Measurements from ENCODE around the gene KIF16B. TPM values are rescaled to one million over a fixed set of nuclear protein-coding genes. Genes with fewer than 3 reads are reported as not detected.
A peak's percentile ranks its signal among the peaks of the same experiment; 100 is the strongest.

KIF16B gene
- total RNA-seq, 4 donors from 2014 or later: 8.7 to 20.6 (median 16.6) TPM

DNA sequence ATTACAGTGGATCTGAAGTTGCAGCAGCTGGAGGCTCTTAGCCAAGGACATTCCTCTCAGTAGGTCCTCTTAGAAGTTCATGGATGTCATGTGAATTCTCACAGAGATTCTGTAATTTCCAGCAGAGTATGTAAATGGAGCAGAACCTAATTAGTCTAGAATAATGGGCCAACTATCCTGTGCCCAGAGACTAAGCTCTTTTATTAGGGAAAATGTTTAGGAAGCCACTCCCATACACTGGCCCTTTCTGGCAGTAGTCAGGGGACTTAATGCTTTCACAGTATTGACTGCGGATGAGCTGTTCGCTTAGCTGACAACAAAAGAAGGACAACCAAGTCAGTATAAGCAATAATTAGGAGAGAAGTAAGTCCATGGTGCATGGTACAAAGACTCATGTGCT is 43.8 kb upstream of the KIF16B start:
- intact Hi-C loops (cut with DNase I; ENCODE audit: low total_unique reads): no loop called here

DNA sequence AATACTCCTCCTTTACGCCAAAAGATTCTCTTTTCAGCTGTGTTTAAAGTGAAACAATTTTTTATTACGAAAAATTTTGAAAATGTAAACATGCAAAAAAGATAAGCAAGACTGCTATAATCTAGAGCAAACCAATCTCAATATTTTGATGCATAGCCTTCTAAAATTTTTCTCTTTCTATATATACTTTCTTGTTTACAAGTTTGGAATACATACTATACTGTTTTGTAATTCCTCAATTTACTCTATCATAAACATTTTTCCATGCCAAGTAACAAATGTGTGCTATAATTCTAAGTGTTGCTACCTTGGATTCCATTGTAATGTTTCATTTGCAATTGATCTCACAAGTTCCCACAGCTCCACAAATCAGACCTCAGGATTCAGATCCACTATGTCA is 43.1 kb upstream of the KIF16B start:
- no peak for DNase-seq
- no peaks in the 10 kb centered on the region for H3K27me3 ChIP-seq
- H3K27ac ChIP-seq: no peak overlapping the region
- H3K4me1 ChIP-seq: no peaks in the 10 kb centered on the region
- TF ChIP-seq POLR2A (IDR thresholded peaks at IDR 0.05): no peak
- TF ChIP-seq, protein P1, sequence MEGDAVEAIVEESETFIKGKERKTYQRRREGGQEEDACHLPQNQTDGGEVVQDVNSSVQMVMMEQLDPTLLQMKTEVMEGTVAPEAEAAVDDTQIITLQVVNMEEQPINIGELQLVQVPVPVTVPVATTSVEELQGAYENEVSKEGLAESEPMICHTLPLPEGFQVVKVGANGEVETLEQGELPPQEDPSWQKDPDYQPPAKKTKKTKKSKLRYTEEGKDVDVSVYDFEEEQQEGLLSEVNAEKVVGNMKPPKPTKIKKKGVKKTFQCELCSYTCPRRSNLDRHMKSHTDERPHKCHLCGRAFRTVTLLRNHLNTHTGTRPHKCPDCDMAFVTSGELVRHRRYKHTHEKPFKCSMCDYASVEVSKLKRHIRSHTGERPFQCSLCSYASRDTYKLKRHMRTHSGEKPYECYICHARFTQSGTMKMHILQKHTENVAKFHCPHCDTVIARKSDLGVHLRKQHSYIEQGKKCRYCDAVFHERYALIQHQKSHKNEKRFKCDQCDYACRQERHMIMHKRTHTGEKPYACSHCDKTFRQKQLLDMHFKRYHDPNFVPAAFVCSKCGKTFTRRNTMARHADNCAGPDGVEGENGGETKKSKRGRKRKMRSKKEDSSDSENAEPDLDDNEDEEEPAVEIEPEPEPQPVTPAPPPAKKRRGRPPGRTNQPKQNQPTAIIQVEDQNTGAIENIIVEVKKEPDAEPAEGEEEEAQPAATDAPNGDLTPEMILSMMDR (IDR thresholded peaks at IDR 0.05): no peak
- H3K4me3 ChIP-seq: no peak overlapping the region
- intact Hi-C loops (cut with DNase I; ENCODE audit: low total_unique reads): no loop called here
- H3K9me3 ChIP-seq: no peaks in the 10 kb centered on the region
- H3K36me3 ChIP-seq: no peaks in the 10 kb centered on the region

More for the DNA sequence above, 43.8 kb upstream of the KIF16B start:
- H3K27ac ChIP-seq: no peak overlapping the region
- H3K4me1 ChIP-seq: no peaks in the 10 kb centered on the region
- TF ChIP-seq, protein P1 (IDR thresholded peaks at IDR 0.05): no peak
- no peak for TF ChIP-seq POLR2A (IDR thresholded peaks at IDR 0.05)
- no peaks in the 10 kb centered on the region for H3K9me3 ChIP-seq
- no peak for DNase-seq
- H3K4me3 ChIP-seq: no peak overlapping the region
- no peaks in the 10 kb centered on the region for H3K27me3 ChIP-seq
- H3K36me3 ChIP-seq: no peaks in the 10 kb centered on the region

DNA sequence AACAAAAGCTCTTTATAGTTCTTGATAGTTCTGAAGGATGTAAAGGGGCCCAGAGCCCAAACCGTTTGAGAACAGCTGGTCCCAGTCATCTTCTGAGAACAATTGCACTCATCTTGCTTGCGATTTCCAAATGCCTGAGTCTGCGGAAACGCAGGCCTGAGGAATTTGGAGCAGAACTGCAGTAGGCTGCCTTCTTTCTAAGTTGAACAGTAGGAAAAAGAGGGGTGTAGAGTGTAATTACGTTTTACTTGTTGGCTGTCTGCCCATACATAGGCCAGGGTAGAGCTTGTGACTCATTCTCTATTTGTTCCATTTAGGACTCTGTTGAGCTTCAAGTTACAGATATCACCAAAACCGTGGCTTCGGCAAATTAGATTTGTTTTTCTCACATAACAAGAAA is 42.0 kb upstream of the KIF16B start:
- TF ChIP-seq, protein P1 (IDR thresholded peaks at IDR 0.05): no peak
- no peak for TF ChIP-seq POLR2A (IDR thresholded peaks at IDR 0.05)
- Histone ChIP-seq H3K36me3 (no peaks in the 10 kb centered on the region), H3K4me1 (no peaks in the 10 kb centered on the region), H3K27ac (no peak overlapping the region), H3K4me3 (no peak overlapping the region), H3K9me3 (no peaks in the 10 kb centered on the region), H3K27me3 (no peaks in the 10 kb centered on the region)
- peak in 1 of 2 donors; percentile 19 for DNase-seq
- intact Hi-C loops (cut with DNase I; ENCODE audit: low total_unique reads): no loop called here

DNA sequence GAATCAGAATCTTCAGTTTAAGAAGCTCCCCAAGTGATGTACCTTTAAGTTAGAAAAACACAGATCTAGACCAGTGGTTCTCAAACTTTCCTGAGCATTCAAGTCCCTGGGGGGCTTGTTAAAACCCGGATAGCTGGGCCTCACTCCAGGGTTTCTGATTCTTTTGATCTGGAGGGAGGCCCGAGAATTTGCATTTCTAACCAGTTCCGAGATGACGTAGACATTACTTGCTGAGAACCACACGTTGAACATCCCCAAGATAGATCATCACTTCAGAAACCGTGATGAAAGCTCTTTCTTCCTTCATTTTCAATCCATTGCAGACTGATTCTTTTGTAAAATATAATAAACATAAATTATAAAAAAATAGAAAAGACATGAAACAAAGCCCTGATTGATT is 40.7 kb upstream of the KIF16B start:
- Histone ChIP-seq H3K27me3 (no peaks in the 10 kb centered on the region), H3K4me3 (no peak overlapping the region), H3K27ac (no peak overlapping the region), H3K9me3 (no peaks in the 10 kb centered on the region), H3K4me1 (no peaks in the 10 kb centered on the region), H3K36me3 (no peaks in the 10 kb centered on the region)
- intact Hi-C loops (cut with DNase I; ENCODE audit: low total_unique reads): no loop called here
- no peak for TF ChIP-seq POLR2A (IDR thresholded peaks at IDR 0.05)
- TF ChIP-seq, protein P1 (IDR thresholded peaks at IDR 0.05): no peak
- DNase-seq: no peak

DNA sequence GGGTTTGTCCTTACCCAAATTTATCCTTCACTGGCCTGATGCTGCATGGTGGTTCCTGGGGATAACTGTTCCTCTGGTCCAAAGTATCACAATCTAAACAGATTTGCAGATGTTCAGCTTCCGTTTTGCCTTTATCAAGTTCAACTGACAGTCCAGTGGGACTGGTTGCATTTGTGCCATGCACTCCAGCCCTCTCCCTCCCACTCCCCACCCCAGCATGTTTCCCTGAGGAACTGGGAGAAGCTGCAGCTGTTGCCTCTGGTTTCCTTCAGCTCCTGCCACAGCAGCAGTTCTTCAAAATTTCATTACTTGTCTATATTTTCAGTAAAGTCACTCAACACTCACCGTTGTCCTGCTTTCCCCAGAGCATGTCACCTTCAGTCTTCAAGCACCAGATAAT is 39.5 kb upstream of the KIF16B start:
- intact Hi-C loops (cut with DNase I; ENCODE audit: low total_unique reads): no loop called here
- H3K27ac ChIP-seq: no peak overlapping the region
- no peak for DNase-seq
- no peak overlapping the region for H3K4me3 ChIP-seq
- TF ChIP-seq, protein P1 (IDR thresholded peaks at IDR 0.05): no peak
- TF ChIP-seq POLR2A (IDR thresholded peaks at IDR 0.05): no peak
- no peaks in the 10 kb centered on the region for H3K27me3 ChIP-seq
- no peaks in the 10 kb centered on the region for H3K36me3 ChIP-seq
- no peaks in the 10 kb centered on the region for H3K9me3 ChIP-seq
- H3K4me1 ChIP-seq: no peaks in the 10 kb centered on the region

Measured in uterus (tissue), 4 donors.